ENCODE results near the gene PLEKHH3.

- TF ChIP-seq CTCF (IDR thresholded peaks at IDR 0.05) (peak in 3 of 6 experiments; percentile 6 to 33 (median 18)), POLR2A (IDR thresholded peaks at IDR 0.05) (no peak)
Observed at GRCh38 chr17:42618442-42619150, 58.2 kb downstream of the PLEKHH3 start.
